NT2/D1 (cell line): ENCODE results near the gene CACNA1A.

ENCODE experiments used
- SUZ12 ChIP-seq: IDR thresholded peaks from 2 replicates; pipeline ENCODE4 v1.6.1; 2011; ENCODE audit not compliant: insufficient read length, insufficient read depth; ENCODE audit errors: extremely low read depth
- YY1 ChIP-seq: IDR thresholded peaks from 2 replicates; pipeline ENCODE4 v1.6.1; 2011; ENCODE audit not compliant: insufficient read length, insufficient read depth
- ZNF274 ChIP-seq: IDR thresholded peaks from 2 replicates; pipeline ENCODE4 v1.6.1; 2011; ENCODE audit warnings: mild to moderate bottlenecking, low read depth, low read length

- no peak for TF ChIP-seq YY1
- no peak for TF ChIP-seq ZNF274
- no peak for TF ChIP-seq SUZ12
Observed at GRCh38 chr19:13240312-13241022, 265.8 kb downstream of the CACNA1A start.
